ENCODE results near the gene LEFTY1.
A peak's percentile ranks its signal among the peaks of the same experiment; 100 is the strongest.
"Not testable (repeated sequence)": the region's sequence is repeated elsewhere in the genome, so short reads cannot be mapped to it uniquely, and the experiment has no call there.

LEFTY1 gene

DNA sequence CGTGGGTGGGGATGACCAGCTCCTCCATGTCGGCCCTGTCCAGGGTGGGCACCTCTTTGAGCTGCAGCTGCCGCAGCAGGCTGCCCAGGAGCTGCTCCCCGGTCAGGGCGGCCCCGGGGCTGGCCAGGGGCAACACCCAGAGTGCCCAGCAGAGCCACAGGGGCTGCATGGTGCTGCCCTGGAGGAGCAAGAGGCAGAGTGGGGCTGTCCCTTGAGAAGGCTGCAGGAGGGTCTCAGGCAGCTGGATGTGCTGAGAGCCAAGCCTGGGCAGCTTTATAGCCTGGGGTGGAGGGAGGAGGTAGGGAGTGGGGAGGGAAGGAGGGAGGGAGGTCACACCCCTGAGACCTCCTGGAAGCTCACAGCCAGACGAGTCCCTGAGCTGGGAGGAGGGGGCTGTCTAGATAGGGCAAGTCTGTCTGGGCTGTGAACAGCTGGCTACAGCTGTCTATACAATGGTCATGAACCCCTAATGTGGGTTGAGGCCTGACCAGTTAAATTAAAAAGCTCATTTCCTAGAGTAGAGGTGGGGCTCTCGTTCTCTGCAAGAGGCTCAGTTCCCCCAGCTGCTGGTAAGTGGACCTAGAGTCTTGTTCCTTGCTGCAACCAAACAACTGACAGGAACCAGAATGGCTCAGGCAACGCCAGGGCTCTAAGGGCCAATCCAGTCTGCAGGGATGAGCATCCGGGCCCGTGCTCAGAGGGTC is at the start of gene LEFTY1:
TSS of gene LEFTY1 (minus strand) at position 249 of the 704 bp plus-strand sequence. CDS start at position 169, 80 bp downstream.
- DNase-seq (ENCODE audit: low spot score), result no peak

GRCh38 chr1:225937048-225937968 is 48.4 kb upstream of the LEFTY1 start:
- DNase-seq (ENCODE audit: low spot score), result no peak

DNA sequence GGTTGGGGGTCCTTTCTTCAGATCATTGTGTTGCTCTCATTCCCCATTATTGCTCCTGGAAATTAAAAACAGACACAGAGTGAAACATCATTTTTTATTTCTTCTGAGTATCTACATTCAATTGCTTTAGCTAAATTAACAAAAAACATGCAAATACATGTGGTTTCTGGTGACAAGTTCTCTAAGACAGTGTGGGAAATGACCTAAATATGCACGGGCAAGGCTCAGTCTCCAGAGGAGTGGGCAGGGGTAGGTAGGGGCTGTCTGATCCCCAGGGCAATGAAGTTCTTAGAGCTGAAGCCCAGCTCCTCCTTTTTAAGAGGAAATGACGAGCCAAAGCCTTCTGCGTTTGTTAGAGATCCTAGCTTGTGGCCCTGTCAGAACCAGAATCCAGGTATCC is 47.6 kb upstream of the LEFTY1 start:
- DNase-seq (ENCODE audit: low spot score), result no peak

GRCh38 chr1:225936086-225936485 is 47.1 kb upstream of the LEFTY1 start:
- not testable (repeated sequence) for DNase-seq (ENCODE audit: low spot score)

GRCh38 chr1:225934711-225935110 is 45.8 kb upstream of the LEFTY1 start:
- no peak for DNase-seq (ENCODE audit: low spot score)

DNA sequence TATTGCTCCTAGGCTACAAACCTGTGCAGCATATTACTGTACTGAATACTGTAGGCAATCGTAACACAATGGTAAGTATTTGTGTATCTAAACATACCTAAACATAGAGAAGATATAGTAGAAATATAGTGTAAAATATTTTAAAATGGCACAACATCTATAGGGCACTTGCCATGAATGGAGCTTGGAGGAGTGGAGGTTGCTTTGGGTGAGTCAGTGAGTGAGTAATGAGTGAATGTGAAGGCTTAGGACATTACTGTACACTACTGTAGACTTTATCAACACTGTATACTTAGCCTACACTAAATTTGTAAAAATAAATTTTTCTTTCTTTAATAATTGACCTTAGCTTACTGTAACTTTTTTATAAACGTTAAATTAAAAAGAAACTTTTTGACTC is 44.1 kb upstream of the LEFTY1 start:
- DNase-seq (ENCODE audit: low spot score), result no peak

DNA sequence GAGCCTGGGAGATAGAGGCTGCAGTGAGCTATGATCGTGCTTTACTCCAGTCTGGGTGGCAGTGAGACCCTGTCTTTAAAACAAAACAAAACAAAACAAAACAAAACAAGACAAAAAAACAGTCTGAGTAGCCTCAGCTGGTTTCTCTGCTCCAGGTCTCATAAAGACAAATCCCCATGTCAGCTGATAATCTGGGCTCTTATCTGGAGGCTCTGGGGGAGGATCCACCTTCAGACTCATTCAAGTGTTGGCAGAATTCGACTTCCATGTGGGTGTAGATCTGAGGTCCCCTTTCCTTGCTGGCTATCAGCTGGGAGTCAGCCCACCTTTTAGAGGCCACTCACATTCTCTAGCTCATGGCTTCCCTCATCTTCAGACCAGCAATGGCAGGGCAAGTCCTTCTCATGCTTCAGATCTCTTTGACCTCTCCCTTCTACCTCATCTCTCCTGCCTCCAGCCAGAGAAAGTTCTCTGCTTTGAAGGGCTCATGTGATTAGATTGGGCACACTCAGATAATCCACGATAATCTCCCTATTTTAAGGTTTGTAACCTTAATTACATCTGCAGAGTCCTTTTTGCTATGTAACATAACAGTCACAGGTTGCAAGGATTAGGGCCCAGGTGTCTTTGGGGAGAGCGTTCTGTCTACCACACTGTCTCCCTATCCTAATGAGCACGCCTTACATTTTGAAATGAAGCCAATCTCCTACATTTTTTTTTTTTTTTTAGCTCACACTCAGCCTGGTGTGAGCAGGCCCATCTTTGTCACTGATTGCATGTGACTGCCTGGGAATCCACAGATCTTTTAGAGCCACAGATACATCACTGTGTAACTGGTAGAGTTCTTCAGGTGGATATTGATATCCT is 42.6 kb upstream of the LEFTY1 start:
- DNase-seq (ENCODE audit: low spot score), result no peak

DNA sequence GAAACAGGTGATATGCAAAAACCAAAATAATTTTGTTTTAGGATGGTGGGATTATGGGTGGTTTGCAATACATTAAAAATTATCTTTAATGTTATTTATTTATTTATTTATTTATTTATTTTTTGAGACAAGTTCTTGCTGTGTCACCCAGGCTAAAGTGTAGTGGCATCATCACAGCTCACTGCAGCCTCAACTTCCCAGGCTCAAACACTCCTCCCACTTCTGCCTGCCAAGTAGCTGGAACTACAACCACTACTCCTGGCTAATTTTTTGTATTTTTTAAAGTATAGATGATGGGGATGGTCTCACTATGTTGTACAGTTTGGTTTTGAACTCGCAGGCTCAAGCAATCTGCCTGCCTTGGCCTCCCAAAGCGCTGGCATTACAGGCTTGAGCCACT is 41.6 kb upstream of the LEFTY1 start:
- no peak for DNase-seq (ENCODE audit: low spot score)

GRCh38 chr1:225929462-225929861 is 40.5 kb upstream of the LEFTY1 start:
- DNase-seq (ENCODE audit: low spot score), result not testable (repeated sequence)

GRCh38 chr1:225928186-225929175 is 39.5 kb upstream of the LEFTY1 start:
- no peak for DNase-seq (ENCODE audit: low spot score)

- DNase-seq (ENCODE audit: low spot score), result peak; percentile 46
Measured at GRCh38 chr1:225926551-225927113, 37.7 kb upstream of the LEFTY1 start.

- DNase-seq (ENCODE audit: low spot score), result peak; percentile 99
Measured at GRCh38 chr1:225923692-225924555, 35.0 kb upstream of the LEFTY1 start, which contains the start of gene PYCR2. PYCR2 (minus strand) TSS chr1:225924250; CDS start chr1:225924110, 140 bp downstream.

GRCh38 chr1:225923381-225923691 is 34.4 kb upstream of the LEFTY1 start:
- peak; percentile 41 for DNase-seq (ENCODE audit: low spot score)

GRCh38 chr1:225921734-225922709 is 33.1 kb upstream of the LEFTY1 start:
- DNase-seq (ENCODE audit: low spot score), result no peak

- DNase-seq (ENCODE audit: low spot score), result no peak
Measured at GRCh38 chr1:225919906-225920305, 31.0 kb upstream of the LEFTY1 start.

DNA sequence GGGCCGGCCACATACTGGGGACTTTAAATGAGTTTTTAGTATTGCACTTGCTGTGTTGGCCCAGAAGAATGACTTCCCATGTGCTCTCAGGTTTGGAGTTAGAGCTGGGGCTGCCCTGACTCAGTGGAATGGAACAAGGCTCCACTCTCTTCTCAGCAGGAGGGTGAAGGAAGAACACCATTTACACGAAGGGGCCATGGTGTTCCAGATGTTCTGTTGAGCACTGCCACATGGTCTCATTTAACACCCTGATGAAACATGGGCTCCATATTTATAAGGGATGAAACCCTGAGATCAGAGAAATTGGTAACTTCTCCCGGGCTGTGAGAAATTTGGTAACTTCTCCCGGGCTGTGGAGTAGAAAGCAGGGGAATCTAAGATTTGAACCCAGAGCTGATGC is 29.3 kb upstream of the LEFTY1 start:
- no peak for DNase-seq (ENCODE audit: low spot score)

DNA sequence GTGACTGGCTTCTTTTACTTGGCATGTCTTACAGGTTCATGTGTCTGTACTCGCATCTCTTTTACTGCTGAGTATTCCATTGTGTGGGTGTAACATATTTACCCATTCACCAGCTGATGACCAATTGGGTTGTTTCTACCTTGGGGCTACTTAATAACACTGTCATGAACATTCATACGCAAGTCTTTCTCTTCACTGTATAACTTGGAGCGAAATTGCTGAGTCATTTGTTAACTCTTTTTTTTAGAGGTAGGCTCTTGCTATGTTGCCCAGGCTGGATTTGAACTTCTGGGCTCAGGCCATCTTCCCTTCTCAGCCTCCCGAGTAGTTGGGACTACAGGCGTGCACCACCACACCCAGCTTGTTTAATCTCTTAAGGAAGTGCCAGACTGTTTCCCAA is 28.6 kb upstream of the LEFTY1 start:
- no peak for DNase-seq (ENCODE audit: low spot score)

GRCh38 chr1:225917101-225917500 is 28.2 kb upstream of the LEFTY1 start:
- no peak for DNase-seq (ENCODE audit: low spot score)
